Measurements from ENCODE around the gene SNX21.

- TF ChIP-seq POLR2A (IDR thresholded peaks at IDR 0.05; ENCODE audit: low read depth) = no peak
- no peak for TF ChIP-seq EP300 (IDR thresholded peaks at IDR 0.05)
- TF ChIP-seq POLR2AphosphoS5 (IDR thresholded peaks at IDR 0.05) = no peak
- no peak for TF ChIP-seq CTCF (IDR thresholded peaks at IDR 0.05)
Measured at GRCh38 chr20:45792317-45793118, 41.1 kb upstream of the SNX21 start.
